ENCODE results near the gene AMBRA1.

AMBRA1 gene

GRCh38 chr11:46392421-46393230 lies 201.2 kb downstream of the AMBRA1 start:
- DNase-seq: peak; percentile 89
- in situ Hi-C loops (cut with MboI; ENCODE audit: low pct_unique_long_range_greater_than_20kb, low sequenced_read_pairs): no loop called here

- in situ Hi-C loops (cut with MboI; ENCODE audit: low pct_unique_long_range_greater_than_20kb, low sequenced_read_pairs): no loop called here
- DNase-seq: peak; percentile 61
Observed at GRCh38 chr11:46391578-46392420, 202.0 kb downstream of the AMBRA1 start, which contains the start of gene CHRM4. Gene CHRM4, minus strand, starts transcription at chr11:46391776. Its CDS starts 5,219 bp downstream, at chr11:46386557.

GRCh38 chr11:46391186-46391577 lies 202.6 kb downstream of the AMBRA1 start:
- DNase-seq: no peak
- in situ Hi-C loops (cut with MboI; ENCODE audit: low pct_unique_long_range_greater_than_20kb, low sequenced_read_pairs): no loop called here

- no peak for DNase-seq
- in situ Hi-C loops (cut with MboI; ENCODE audit: low pct_unique_long_range_greater_than_20kb, low sequenced_read_pairs): no loop called here
Observed at GRCh38 chr11:46390331-46391171, 203.3 kb downstream of the AMBRA1 start.

- in situ Hi-C loops (cut with MboI; ENCODE audit: low pct_unique_long_range_greater_than_20kb, low sequenced_read_pairs): loop anchor here (10.0 kb wide), 1 partner anchor 185 kb away; no protein-coding TSS in a partner anchor
Observed at GRCh38 chr11:46389450-46390330, 204.1 kb downstream of the AMBRA1 start.

GRCh38 chr11:46388619-46389449 lies 205.0 kb downstream of the AMBRA1 start:
- in situ Hi-C loops (cut with MboI; ENCODE audit: low pct_unique_long_range_greater_than_20kb, low sequenced_read_pairs): loop anchor here (10.0 kb wide), 1 partner anchor 186 kb away; no protein-coding TSS in a partner anchor
- no peak for DNase-seq

More at GRCh38 chr11:46389450-46390330, 204.1 kb downstream of the AMBRA1 start:
- peak; percentile 78 for DNase-seq

- DNase-seq: peak; percentile 74
- in situ Hi-C loops (cut with MboI; ENCODE audit: low pct_unique_long_range_greater_than_20kb, low sequenced_read_pairs): loop anchor here (10.0 kb wide), 1 partner anchor 187 kb away; no protein-coding TSS in a partner anchor
Observed at GRCh38 chr11:46387919-46388618, 205.8 kb downstream of the AMBRA1 start.

- in situ Hi-C loops (cut with MboI; ENCODE audit: low pct_unique_long_range_greater_than_20kb, low sequenced_read_pairs): loop anchor here (10.0 kb wide), 1 partner anchor 187 kb away; no protein-coding TSS in a partner anchor
Observed at GRCh38 chr11:46387456-46387855, 206.4 kb downstream of the AMBRA1 start.

GRCh38 chr11:46386674-46387073 lies 207.1 kb downstream of the AMBRA1 start:
- in situ Hi-C loops (cut with MboI; ENCODE audit: low pct_unique_long_range_greater_than_20kb, low sequenced_read_pairs): loop anchor here (10.0 kb wide), 1 partner anchor 188 kb away; no protein-coding TSS in a partner anchor
- DNase-seq: no peak

More at GRCh38 chr11:46387456-46387855, 206.4 kb downstream of the AMBRA1 start:
- no peak for DNase-seq

GRCh38 chr11:46386005-46386578 lies 207.7 kb downstream of the AMBRA1 start:
- no peak for DNase-seq

GRCh38 chr11:46385169-46386004 lies 208.4 kb downstream of the AMBRA1 start:
- no peak for DNase-seq
- in situ Hi-C loops (cut with MboI; ENCODE audit: low pct_unique_long_range_greater_than_20kb, low sequenced_read_pairs): loop anchor here (10.0 kb wide), 1 partner anchor 189 kb away; no protein-coding TSS in a partner anchor

More at GRCh38 chr11:46386005-46386578, 207.7 kb downstream of the AMBRA1 start:
- in situ Hi-C loops (cut with MboI; ENCODE audit: low pct_unique_long_range_greater_than_20kb, low sequenced_read_pairs): loop anchor here (10.0 kb wide), 1 partner anchor 189 kb away; no protein-coding TSS in a partner anchor

- DNase-seq: no peak
- in situ Hi-C loops (cut with MboI; ENCODE audit: low pct_unique_long_range_greater_than_20kb, low sequenced_read_pairs): loop anchor here (10.0 kb wide), 1 partner anchor 191 kb away; no protein-coding TSS in a partner anchor
Observed at GRCh38 chr11:46383974-46384701, 209.7 kb downstream of the AMBRA1 start.

GRCh38 chr11:46383404-46383758 lies 210.4 kb downstream of the AMBRA1 start:
- no peak for DNase-seq

GRCh38 chr11:46382646-46383403 lies 211.0 kb downstream of the AMBRA1 start:
- peak; percentile 38 for DNase-seq
- in situ Hi-C loops (cut with MboI; ENCODE audit: low pct_unique_long_range_greater_than_20kb, low sequenced_read_pairs): loop anchor here (10.0 kb wide), 1 partner anchor 192 kb away; no protein-coding TSS in a partner anchor

More at GRCh38 chr11:46383404-46383758, 210.4 kb downstream of the AMBRA1 start:
- in situ Hi-C loops (cut with MboI; ENCODE audit: low pct_unique_long_range_greater_than_20kb, low sequenced_read_pairs): loop anchor here (10.0 kb wide), 1 partner anchor 191 kb away; no protein-coding TSS in a partner anchor
